Transverse colon (tissue), 4 donors: ENCODE data around the gene ARHGAP32. TPM values are rescaled to one million over a fixed set of nuclear protein-coding genes. Genes with fewer than 3 reads are reported as not detected.

Experiments used
- DNase-seq: peaks from one replicate; pipeline ENCODE4 v3.0.0-alpha.2; 2019
- H3K27ac ChIP-seq, 4 donors: fragments of 200-600 bp; sonication (generic); 2 replicates each; pipeline ENCODE4 v1.5.1; 2016 to 2018; ENCODE audit warnings: inconsistent platforms in 4 of 4
- H3K27me3 ChIP-seq: fragments of 200-600 bp; sonication (generic); 2 replicates; pipeline ENCODE4 v1.5.1; 2017; ENCODE audit warnings: inconsistent platforms
- H3K36me3 ChIP-seq, 4 donors: fragments of 200-600 bp; sonication (generic); 2 replicates each; pipeline ENCODE4 v1.5.1; 2017 to 2019; ENCODE audit warnings: inconsistent platforms in 4 of 4
- H3K4me1 ChIP-seq, 4 donors: fragments of 200-600 bp; sonication (generic); 2 replicates each; pipeline ENCODE4 v1.5.1; 2017 to 2020; ENCODE audit warnings: inconsistent platforms in 4 of 4
- H3K4me3 ChIP-seq, 4 donors: fragments of 200-600 bp; sonication (generic); 1 replicate in 1 of 4; 2 replicates in 3 of 4; pipeline versions ENCODE4 v1.5.1 to v1.6.1; 2017 to 2019; ENCODE audit warnings: inconsistent platforms in 4 of 4
- H3K9me3 ChIP-seq, 2 donors: fragments of 200-600 bp; sonication (generic); 2 replicates each; pipeline ENCODE4 v1.5.1; 2017 to 2019; ENCODE audit warnings: inconsistent platforms in 2 of 2
- EP300 ChIP-seq: sonication (generic); formaldehyde crosslinking; IDR thresholded peaks from one replicate; pipeline ENCODE4 v1.6.1; 2017; ENCODE audit warnings: antibody characterized with exemption, low read depth
- POLR2A ChIP-seq: fragments of 450-650 bp; IDR thresholded peaks from one replicate; pipeline ENCODE4 v1.6.1; 2016; ENCODE audit warnings: antibody characterized with exemption, mild to moderate bottlenecking, moderate library complexity
- POLR2AphosphoS5 ChIP-seq, 3 donors: sonication (generic); formaldehyde crosslinking; IDR thresholded peaks; one replicate each; pipeline ENCODE4 v1.6.1; 2016; ENCODE audit warnings: antibody characterized with exemption in 3 of 3
- WGBS, 2 donors: methylation state at CpG; one replicate each; pipeline ENCODE4 v1.1.5; 2018; ENCODE audit warnings: low coverage in 1 of 2; 5-methylcytosine and 5-hydroxymethylcytosine counted together
- in situ Hi-C, 4 donors: fragments of 200-750 bp; cut with MboI; loops; one replicate each; pipeline versions ENCODE4 v1.15.0 to v1.15.1; 2017; ENCODE audit warnings: low sequenced_read_pairs in 3 of 4, low pct_ligation_motif_present in 1 of 4, low pct_unique_long_range_greater_than_20kb in 1 of 4
- intact Hi-C: fragments of 100-400 bp; cut with DNase I; formaldehyde crosslinking; loops from one replicate; pipeline ENCODE4 v1.15.1; 2023; ENCODE audit warnings: low total_unique reads
- total RNA-seq, 4 donors: library from RNA; depleted of rRNA; stranded (reverse); fragments of >200 nt; gene quantifications; one replicate each; pipeline ENCODE4 v1.1.0, GENCODE V29; 2016
- TF ChIP-seq, protein P1 (sequence below), 5 experiments: fragments of 200-600 bp in 3 of 5; fragments of 450-650 bp in 2 of 5; sonication (generic) in 3 of 5; IDR thresholded peaks; 1 replicate in 2 of 5; 2 replicates in 3 of 5; pipeline ENCODE4 v1.5.1; 2016 to 2017; ENCODE audit warnings: antibody characterized with exemption in 5 of 5, inconsistent platforms in 3 of 5, mild to moderate bottlenecking in 2 of 5, moderate library complexity in 1 of 5

The ARHGAP32 gene
- total RNA-seq, 4 donors from 2014 or later: 66.9 to 86.9 (median 74.8) TPM

DNA sequence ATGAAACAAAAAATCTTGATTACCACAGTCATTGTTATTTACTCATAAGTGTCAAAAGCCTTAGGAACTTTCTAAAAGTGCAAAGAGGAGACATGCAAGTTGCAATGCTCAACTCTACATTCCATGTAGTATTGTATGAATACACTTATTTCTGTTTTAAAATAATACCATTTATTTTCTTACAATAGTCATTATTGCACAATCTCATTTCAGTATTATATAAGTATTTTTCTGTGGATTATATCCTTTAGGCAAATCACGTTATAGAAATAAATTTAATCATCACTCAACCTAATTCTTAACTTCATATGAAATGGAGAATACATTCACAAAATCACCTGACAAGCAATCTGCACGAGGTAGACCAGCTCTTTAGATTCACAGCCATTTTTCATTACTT lies 98.8 kb downstream of the ARHGAP32 start:
- H3K9me3 ChIP-seq: peaks cover 6 to 12% of the 10 kb centered on the region in 2 donors
- intact Hi-C loops (no loop called here), in situ Hi-C loops (no loop called here)
- 71 to 73% methylated on average over 2 of the region's 2 CpGs for WGBS, 2 donors
- H3K27ac ChIP-seq: no peak overlapping the region
- H3K4me1 ChIP-seq: no peaks in the 10 kb centered on the region
- no peaks in the 10 kb centered on the region for H3K27me3 ChIP-seq
- TF ChIP-seq POLR2A (no peak), EP300 (no peak), POLR2AphosphoS5 (IDR thresholded peaks at IDR 0.05) (no peak)
- TF ChIP-seq, protein P1, sequence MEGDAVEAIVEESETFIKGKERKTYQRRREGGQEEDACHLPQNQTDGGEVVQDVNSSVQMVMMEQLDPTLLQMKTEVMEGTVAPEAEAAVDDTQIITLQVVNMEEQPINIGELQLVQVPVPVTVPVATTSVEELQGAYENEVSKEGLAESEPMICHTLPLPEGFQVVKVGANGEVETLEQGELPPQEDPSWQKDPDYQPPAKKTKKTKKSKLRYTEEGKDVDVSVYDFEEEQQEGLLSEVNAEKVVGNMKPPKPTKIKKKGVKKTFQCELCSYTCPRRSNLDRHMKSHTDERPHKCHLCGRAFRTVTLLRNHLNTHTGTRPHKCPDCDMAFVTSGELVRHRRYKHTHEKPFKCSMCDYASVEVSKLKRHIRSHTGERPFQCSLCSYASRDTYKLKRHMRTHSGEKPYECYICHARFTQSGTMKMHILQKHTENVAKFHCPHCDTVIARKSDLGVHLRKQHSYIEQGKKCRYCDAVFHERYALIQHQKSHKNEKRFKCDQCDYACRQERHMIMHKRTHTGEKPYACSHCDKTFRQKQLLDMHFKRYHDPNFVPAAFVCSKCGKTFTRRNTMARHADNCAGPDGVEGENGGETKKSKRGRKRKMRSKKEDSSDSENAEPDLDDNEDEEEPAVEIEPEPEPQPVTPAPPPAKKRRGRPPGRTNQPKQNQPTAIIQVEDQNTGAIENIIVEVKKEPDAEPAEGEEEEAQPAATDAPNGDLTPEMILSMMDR (IDR thresholded peaks at IDR 0.05): no peak
- peaks cover 0 to 3% (median 0%) of the 10 kb centered on the region in 4 donors for H3K36me3 ChIP-seq
- no peak for DNase-seq
- H3K4me3 ChIP-seq: no peak overlapping the region

DNA sequence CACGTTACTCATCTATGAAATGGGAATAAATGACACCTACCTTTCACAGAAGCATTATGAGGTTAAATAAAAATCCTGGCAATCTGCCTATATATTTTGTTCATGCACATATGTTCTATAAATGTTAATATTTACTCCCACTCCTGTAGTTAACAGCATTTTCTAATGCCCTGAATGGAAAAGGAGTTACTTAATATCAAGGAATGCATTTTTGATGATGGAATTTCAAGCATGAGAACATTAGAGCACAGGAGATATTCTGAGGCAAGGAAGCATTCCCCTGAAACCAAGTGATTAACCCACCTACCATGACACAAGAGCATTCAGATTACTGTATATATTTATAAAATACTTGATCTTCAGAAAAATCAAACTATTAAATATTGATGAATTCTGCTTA lies 102.1 kb downstream of the ARHGAP32 start:
- intact Hi-C loops: no loop called here
- in situ Hi-C loops: no loop called here
- no peaks in the 10 kb centered on the region for H3K9me3 ChIP-seq
- TF ChIP-seq EP300 (no peak), POLR2AphosphoS5 (IDR thresholded peaks at IDR 0.05) (no peak), POLR2A (no peak)
- TF ChIP-seq, protein P1 (IDR thresholded peaks at IDR 0.05): no peak
- no peaks in the 10 kb centered on the region for H3K36me3 ChIP-seq
- H3K27ac ChIP-seq: no peak overlapping the region
- no peaks in the 10 kb centered on the region for H3K4me1 ChIP-seq
- H3K4me3 ChIP-seq: no peak overlapping the region
- WGBS, 2 donors: 78 to 92% methylated on average over 1 of the region's 1 CpG
- H3K27me3 ChIP-seq: no peaks in the 10 kb centered on the region
- DNase-seq: no peak

GRCh38 chr11:129089279-129089678 lies 102.8 kb downstream of the ARHGAP32 start:
- no peak overlapping the region for H3K4me3 ChIP-seq
- H3K27ac ChIP-seq: no peak overlapping the region
- in situ Hi-C loops (no loop called here), intact Hi-C loops (no loop called here)
- H3K27me3 ChIP-seq: no peaks in the 10 kb centered on the region
- TF ChIP-seq EP300 (no peak), POLR2AphosphoS5 (IDR thresholded peaks at IDR 0.05) (no peak), POLR2A (no peak)
- TF ChIP-seq, protein P1 (IDR thresholded peaks at IDR 0.05): no peak
- no peak for DNase-seq
- peaks cover 2 to 3% of the 10 kb centered on the region in 2 donors for H3K9me3 ChIP-seq
- no peaks in the 10 kb centered on the region for H3K36me3 ChIP-seq
- WGBS, 2 donors: 83 to 94% methylated on average over 5 of the region's 5 CpGs
- H3K4me1 ChIP-seq: no peaks in the 10 kb centered on the region

DNA sequence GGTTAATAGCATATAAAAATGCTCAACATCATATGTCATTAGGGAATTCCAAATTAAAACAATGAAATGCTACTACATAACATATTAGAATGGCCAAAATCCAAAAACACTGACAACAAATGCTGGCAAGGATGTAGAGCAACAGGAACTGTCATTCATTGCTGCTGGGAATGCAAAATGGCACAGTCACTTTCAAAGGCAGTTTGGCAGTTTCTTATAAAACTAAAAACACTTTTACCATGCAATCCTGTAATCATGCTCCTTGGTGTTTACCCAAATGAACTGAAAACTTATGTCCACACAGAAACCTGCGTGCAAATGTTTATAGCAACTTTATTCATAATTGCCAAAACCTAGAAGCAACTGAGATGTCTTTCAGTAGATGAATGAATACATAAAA lies 105.1 kb downstream of the ARHGAP32 start:
- H3K27ac ChIP-seq: no peak overlapping the region
- DNase-seq: no peak
- no peak for TF ChIP-seq POLR2AphosphoS5 (IDR thresholded peaks at IDR 0.05)
- TF ChIP-seq, protein P1 (IDR thresholded peaks at IDR 0.05): no peak
- TF ChIP-seq POLR2A: no peak
- TF ChIP-seq EP300: no peak
- H3K36me3 ChIP-seq: peaks cover 0 to 5% (median 0%) of the 10 kb centered on the region in 4 donors
- no peak overlapping the region for H3K4me3 ChIP-seq
- no peaks in the 10 kb centered on the region for H3K27me3 ChIP-seq
- H3K9me3 ChIP-seq: peaks cover 14 to 15% of the 10 kb centered on the region in 2 donors
- intact Hi-C loops (no loop called here), in situ Hi-C loops (no loop called here)
- H3K4me1 ChIP-seq: no peaks in the 10 kb centered on the region
- 71 to 73% methylated on average over 1 of the region's 1 CpG for WGBS, 2 donors
